NCI-H2227 (cell line): ENCODE measurements around the gene ADCY7.

Source experiments
- DNase-seq: peaks from one replicate; lab custom pipeline; 2025; ENCODE audit not compliant: unreplicated experiment; lab: John Stamatoyannopoulos, UW

The ADCY7 gene

DNA sequence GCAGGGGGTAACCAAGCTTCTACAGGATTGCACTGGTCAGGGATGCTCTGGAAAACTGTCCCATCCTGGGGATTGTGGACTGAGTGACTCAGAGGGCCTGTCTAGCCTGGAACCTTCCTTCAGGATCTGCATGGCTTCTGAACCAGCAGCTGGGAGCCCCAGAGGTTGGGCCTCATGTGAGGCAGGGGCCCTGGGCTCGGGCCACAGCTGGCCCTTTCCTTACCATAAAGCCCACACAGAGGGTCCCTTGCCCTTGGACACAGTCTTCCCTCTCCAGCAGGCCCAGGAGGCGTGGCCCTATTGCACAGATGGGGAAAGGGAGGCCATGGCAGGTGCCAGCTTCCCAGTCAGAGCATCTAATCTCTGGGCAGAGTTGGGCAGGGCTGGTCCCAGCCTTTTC is 30.5 kb downstream of the ADCY7 start:
- no peak for DNase-seq

DNA sequence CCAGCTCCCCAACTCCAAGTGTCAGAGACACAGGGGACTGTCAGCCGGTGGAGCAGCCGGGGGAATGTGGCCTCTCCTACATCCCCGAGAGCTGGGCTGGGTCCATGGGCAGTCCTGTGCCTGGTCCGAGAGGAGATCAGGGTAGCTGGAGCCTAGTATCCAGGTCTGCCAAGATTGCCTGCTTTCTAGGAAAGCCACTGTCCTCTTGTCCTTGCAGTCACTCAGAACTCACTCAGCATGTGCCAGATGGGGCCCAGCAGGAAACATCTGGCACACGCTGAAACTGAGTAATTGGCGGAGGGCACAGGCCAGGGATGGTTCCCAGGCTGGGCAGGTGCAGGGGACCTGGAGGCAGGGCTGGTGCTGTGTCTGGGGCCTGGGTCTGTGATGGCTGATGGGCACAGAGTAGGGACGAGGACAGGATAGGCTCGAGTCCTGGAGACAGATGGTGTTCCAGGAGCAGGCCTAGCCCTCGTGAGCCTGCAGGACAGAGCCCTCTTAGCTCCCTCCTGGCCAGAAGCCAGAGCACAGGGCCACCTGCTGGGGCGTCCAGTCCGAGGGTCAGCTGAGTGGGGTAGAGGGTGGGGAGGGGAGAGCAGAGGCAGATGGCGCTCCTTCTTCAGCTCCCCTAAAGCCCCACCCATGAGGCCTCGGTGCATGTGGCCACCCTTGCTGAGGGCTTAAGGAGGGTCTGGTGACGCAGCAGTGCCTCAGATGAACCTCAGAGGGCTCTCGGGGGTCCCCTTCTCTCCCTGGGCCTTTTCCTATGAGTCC is 31.1 kb downstream of the ADCY7 start:
- peak; percentile 51 for DNase-seq

DNA sequence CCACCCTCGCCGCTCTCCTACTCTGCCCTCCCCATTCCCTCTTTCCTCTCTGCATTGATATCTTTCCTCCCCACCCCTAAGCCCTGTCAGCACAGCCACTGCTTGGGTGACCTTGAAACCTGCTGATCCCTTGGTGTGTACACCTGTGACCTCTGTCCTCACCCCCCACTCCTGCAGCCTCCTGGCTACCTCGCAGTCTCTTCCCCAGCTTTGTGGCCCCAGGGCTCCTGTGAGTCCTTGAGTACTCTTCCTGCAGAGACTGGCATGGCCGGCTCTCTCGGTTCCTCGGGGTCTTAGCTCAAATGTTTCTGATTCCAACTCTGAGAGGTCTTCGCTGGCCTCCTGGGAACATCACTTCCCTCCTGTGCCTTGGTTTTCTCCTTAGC is 31.7 kb downstream of the ADCY7 start:
- DNase-seq: no peak

DNA sequence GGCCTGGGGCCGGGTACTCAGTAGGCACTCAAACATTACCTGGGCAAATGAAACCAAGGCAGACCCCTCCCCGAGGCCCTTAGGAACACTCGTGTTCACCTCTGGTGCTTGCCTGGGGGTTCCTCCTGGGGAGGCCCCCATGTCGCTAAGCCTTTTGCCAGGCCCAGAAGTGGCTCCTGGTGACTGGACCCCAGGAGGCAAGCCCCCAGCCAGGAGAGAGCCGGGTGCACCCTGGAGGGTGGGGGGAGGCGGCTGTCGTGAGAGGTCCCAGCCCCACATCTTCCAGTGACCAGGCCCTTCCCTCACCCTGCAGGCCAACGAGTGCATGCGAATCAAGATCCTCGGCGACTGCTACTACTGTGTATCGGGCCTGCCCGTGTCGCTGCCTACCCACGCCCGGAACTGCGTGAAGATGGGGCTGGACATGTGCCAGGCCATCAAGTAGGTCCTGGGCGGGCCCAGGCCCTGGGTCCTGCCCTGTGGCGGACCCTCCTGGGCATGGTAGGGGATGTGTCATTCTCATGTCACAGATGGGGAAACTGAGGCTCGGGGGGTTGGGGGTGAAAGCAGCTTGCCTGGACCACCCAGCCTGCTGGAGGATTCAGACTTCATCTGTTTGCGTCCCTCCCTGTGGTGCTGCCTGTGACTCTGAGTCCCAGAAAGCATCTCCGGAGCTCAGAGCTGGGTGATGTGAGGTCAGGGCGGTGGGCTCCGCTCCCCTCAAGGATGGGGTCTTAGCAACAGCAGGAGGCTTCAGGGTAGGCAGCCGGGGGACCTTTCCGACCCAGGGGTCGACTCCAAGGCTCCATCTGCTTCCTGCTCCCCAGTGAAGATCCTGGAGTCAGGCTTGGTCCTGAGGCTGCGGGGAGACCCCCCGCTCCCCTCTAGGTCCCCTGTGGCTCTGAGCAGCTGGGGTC is 32.5 kb downstream of the ADCY7 start:
- no peak for DNase-seq

DNA sequence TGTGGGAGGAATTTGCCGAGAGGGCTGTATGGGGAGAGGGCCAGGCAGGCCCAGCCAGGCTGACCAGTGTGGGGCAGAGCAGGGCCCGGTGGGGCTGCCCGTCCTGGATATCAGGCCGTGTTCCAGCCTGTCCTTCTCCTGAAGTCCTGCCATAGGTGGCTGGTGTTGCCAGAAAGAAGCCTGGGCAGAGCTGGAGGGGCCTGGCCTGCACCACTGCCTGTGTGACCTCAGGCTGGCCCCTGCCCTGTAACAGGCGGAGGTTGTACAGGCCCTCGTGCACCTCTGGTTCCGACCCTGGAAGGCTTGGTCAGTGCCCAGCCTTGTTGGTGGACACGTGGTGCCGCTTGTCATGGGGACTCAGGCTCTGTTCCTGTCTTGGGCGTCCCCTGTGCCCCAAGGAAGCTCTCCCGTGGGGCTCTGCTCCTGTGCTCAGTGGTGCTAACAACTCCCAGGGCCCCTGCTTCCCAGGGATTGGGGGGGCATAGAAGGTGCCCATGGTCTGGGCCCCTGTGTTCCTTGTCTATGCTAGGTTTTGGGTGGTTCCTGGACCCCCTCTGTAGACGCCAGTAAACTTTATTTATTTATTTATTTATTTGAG is 33.3 kb downstream of the ADCY7 start:
- DNase-seq: no peak

DNA sequence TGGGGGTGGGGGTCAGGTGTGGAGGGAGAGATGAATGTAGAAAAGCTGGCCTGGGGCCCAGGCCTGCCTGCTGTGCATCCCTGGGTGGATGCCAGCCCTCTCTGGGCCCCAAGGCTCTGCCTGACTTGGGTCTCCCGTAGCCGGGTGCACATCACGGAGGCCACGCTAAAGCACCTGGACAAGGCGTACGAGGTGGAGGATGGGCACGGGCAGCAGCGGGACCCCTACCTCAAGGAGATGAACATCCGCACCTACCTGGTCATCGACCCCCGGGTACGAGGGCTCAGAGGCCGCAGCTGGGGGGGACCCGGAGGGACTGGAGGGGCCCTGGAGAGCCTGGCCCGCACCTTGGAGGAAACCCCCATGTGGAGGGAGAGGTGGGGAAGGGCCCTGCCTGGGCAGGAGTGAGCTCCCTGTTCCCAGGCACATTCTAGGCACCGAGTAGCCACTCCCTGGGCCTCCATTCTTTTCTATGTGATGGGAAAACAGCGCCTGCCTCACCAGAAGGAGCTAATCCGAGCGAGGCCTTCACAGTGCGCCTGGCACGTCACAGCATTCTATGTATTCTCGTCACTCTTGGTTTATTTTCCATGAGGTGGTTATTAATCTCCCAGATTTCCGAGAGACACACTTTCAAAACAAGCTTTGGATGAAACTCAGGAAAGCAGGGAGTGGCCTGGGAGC is 34.7 kb downstream of the ADCY7 start:
- no peak for DNase-seq

DNA sequence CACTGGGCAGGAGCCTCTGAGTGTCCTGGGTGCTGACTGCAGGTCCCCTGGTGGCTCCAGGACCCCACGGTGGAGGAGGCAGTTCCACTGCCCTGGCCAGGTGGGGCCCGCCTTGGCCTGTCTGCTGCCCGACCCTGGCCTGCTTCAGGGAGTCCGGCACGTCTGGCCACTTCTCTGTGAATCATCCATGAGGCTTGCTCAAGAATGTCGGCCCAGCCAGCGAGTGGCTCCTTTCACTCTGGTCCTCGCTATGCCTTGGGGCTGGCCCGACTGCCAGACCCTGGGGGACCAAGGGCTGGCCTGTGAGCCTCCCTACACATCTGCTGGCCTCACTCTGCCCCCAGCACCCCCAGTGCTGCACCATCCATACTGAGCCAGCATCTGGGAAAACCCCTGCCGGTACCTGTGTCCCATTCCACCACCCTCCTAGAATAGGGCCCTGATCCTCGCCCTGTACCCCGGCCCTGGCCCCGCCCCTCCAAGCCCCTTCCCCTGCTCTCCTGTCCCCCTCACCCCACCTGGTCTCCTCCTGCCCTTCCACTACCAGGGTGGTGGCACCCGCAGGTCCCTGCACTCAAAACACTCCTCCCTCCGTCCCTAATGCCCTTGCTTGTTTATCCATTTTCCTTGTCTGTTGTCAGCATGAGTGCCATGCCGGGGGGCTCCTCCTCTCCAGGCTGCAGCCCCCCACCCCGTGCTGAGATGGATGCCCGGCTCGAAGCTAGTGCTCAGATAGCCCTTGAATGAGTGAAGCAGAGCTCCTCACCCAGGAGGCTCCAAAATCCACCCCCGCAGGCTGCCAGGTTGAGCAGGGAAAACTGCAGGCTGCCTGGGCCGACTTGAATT is 35.5 kb downstream of the ADCY7 start:
- DNase-seq: no peak

DNA sequence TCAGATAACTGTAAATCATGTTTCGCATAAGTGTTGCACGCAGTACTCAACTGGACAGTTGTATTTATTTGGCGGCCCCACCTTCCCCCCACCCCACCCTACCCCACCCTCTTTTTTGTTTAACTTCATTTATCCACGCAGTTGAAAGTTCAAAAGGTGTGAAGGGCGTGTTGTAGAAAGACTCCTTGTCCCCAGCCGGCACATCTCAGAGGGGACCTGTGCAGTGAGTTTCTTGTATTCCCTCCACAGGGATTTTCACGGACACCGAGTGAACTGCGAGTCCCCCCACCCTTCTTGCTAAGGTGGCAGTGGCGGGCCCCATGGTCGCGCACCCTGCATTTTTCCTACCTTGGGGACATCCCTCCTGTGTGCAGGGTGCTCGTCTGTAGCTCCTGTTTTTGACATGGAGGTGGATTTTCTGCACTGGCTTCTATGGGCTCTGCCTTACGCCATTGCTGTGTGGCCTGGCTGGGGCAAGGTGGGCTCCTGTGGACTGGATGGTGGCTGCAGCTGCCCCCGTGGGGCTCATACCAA is 36.2 kb downstream of the ADCY7 start:
- DNase-seq: no peak

DNA sequence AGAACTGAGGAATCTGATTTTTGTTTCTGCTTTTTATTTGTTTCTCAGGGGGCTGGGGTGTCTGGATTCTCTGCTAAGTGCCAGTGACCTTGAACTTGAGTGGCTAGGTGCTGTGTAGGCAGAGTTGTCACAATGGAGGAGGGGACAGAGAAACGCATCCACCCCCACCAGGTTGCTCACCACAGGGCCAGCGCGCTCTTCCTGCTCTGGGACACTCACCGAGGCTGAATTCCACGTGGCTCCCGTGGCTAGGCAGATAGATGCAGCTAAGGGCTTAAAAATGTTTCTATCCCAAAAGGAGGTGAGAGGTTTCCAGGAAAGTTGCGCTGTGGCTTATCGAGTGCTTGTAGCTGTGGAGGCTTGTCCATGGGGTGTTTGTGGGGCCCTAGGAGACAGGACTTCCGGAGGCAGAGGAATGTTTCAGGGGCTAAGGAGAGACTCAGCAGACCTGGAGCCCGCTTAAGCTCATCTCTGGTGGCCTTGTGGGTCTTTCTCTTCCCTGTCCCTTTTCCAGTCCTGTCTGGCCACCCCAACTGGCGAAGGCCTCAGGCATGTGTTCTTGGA is 36.8 kb downstream of the ADCY7 start:
- no peak for DNase-seq

DNA sequence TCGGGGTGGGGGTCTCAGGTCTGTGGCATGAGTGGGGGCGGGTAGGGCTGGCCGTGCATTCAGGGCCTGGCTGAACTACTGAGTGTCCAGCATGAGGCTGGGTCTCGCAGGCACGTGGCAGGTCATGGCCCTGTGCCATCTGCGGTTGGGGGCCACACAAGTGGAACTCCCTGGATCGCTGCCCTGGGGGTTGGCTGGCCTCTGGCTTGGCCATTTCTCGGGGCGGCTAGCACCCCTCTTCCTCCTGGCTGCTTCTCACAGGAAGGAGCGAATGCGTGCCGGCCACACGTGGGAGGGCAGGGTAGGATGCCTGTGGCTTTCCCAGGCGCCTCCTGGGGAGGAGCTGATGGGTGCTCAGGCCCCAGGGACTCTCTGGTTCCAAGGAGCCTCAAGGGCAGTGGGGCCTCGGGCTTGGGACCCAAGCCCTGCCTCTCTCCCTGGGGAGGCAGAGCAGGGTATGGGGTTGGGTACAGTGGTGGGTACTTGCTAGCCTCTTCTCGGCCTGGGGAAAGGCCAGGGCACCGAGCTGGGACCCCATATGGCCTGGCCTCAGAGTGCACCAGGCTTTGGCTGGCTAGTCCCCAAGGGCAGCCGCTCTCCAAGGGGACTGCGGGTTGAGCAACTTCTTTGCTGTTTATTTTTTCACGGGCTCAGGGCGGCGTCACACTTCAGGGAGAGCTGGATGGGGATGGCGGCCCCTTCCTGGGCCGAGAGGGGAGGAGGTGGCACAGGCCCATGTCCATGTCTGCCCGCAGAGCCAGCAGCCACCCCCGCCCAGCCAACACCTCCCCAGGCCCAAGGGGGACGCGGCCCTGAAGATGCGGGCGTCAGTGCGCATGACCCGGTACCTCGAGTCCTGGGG is 37.5 kb downstream of the ADCY7 start:
- DNase-seq: no peak

DNA sequence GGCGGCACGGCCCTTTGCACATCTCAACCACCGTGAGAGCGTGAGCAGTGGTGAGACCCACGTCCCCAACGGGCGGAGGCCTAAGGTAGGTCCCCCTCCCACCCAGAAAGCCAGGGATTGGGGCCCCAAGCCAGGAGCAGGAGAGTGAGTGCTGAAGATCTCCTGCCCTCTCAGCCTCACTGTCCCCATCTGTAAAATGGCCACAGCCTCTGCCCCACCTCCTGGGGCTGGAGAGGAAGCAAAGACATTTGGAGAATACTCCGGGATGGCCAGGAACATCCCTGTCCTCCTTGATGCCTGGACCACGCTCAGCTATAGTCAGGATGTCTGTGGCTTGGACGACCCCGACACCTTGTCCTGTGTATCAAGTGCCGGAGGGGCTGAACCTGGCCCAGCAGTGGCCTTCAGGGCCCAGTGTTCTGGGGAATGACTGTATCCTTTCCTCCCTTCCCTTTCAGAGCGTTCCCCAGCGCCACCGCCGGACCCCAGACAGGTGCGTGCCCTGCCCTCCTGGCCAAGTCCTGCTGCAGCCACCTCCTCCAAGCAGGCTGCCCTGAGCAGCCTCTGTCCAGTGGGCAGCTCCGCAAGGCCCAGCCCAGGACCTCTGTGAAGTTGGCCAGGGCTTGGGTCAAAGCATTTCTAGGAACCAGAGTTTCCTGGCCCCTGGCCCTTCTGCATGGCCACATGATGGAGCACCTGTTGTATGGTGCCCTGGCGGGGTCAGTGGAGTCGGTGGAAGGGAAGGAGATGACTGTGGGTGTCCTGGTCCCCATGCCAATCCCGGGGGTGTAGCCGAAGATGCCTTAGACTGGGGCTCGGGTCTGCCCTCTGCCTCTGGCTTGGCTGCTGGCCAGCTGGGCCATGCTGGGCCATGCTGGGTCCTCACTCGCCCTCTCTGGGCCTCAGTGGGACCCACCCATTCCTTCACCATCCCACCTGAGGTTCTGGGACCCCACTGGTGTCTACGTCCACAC is 38.4 kb downstream of the ADCY7 start:
- DNase-seq: no peak

DNA sequence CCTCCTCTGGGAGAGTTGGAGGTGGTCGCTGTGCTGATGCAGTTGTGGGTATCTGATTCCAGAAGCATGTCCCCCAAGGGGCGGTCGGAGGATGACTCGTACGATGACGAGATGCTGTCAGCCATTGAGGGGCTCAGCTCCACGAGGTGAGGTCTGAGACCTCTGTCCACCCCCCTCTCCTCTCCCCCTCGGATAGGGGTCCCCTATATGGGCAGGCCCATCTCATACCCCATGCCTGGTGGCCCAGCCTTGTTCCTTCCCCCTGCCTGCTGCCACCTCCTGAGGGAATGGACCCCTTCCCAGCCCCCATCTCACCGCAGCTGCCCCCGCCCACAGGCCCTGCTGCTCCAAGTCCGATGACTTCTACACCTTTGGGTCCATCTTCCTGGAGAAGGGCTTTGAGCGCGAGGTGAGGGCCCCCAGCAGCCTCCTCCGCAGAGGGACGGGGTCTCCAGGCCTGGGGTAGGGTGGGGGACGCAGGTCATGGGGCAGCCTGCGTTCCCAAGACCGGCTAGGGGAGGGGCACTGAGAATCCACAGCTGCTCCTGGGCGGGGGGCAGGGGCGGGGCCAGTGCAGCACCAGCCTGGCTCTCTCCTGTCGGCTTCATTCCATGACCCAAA is 39.2 kb downstream of the ADCY7 start:
- DNase-seq: no peak

DNA sequence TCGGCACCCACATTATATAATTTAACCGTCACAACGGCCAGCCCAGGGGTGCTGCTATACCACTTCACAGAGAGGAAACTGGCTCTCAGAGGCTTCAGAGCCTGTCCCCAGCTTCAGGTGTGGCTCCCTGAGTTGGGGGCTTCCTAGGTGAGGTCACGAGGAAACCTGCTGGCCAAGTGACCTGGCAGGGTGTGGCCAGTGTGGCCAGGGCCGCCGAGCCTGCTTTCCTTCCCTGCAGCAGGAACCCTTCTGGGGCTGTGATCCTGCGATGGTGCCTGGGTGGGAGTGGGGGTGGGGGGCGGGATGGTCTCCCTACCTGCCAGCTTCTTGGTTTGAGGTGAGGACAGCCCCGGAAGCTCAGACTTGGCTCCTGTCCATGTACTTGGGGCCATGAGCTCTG is 39.9 kb downstream of the ADCY7 start:
- DNase-seq: no peak

DNA sequence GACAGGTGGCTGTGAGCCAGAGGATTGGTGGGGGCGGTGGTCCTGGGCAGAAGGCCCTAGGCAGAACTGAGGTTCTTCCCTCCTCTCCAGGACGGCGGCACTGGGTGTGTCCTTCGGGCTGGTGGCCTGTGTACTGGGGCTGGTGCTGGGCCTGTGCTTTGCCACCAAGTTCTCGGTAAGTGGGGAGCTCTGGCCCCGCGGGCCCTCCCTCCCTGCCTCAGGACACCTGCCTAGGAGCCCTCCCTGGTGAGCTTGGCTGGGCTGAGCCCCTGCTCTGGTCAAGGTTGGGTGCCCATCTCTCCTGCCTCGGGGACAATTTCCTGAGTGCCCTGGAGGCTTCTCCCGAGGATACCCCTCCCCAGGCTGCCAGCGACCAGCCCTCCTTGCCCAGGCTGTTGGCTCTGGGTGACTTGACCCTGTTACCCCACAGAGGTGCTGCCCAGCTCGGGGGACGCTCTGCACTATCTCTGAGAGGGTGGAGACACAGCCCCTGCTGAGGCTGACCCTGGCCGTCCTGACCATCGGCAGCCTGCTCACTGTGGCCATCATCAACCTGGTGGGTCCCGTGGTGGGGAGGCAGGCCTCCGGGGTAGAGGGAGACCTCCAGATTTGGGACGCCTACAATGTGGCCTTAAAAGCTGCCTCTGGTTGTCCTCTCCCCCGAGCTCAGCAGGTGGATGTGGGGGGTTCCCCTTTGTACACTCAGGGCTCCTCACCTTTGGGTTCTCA is 42.0 kb downstream of the ADCY7 start:
- DNase-seq: no peak

DNA sequence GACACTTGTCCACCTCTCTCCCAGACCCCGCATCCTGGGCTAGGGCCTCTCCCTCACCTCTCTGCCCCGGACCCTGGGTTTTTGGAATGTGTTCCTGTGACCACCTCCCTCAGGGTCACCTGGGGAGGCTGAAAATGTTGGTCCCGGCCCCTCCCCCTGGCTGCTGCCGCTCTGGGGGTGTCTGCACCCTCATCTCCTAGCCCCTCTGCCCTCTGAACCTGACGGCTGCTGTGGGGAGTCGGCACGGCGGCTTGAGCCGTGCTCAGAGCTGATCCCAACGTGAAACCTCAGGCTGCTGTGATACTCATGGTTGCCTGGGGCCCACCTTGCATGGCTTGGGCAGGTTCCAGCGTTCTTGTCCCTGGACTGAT is 42.8 kb downstream of the ADCY7 start:
- no peak for DNase-seq

DNA sequence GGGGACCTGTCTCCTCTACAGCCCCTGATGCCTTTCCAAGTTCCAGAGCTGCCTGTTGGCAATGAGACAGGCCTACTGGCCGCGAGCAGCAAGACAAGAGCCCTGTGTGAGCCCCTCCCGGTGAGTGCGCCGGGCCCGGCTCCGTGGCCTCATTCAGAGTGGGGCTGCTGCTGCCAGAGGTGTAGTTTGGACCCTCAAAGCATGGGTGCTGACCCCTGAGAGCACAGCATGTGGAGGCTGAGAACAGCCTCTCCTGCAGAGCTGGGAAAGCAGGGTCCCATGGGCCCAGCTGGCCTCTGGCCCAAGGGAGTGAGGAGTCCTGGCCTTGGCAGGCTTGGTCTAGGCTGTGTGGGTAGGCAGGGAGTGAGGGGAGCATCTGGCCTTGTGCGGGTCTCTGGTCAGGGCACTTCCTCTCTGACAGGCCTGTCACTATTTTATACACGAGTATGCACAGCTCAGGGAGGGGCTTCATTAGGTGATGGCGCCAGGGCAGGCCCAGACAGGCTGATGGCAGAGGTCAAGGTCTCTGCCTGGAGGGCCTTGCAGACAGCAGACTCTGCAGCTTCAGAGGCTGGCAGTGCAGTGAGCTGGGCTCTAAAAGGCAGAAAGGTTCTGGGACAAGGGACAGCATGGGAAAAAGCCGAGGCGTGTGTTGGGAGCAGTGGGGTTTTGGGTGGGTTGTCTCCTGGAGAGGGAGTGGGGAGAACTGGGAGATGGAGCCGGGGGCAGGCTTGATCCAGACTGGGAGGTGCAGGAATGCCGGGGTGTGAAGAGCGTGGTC is 43.4 kb downstream of the ADCY7 start:
- no peak for DNase-seq
